Raji (cell line): ENCODE measurements around the gene TERT.

Experiments used
- POLR2A ChIP-seq: IDR thresholded peaks from 2 replicates; pipeline ENCODE4 v1.6.1; 2011; ENCODE audit warnings: low read depth, low read length, control low read depth; ENCODE audit not compliant: insufficient read depth

Gene TERT

DNA sequence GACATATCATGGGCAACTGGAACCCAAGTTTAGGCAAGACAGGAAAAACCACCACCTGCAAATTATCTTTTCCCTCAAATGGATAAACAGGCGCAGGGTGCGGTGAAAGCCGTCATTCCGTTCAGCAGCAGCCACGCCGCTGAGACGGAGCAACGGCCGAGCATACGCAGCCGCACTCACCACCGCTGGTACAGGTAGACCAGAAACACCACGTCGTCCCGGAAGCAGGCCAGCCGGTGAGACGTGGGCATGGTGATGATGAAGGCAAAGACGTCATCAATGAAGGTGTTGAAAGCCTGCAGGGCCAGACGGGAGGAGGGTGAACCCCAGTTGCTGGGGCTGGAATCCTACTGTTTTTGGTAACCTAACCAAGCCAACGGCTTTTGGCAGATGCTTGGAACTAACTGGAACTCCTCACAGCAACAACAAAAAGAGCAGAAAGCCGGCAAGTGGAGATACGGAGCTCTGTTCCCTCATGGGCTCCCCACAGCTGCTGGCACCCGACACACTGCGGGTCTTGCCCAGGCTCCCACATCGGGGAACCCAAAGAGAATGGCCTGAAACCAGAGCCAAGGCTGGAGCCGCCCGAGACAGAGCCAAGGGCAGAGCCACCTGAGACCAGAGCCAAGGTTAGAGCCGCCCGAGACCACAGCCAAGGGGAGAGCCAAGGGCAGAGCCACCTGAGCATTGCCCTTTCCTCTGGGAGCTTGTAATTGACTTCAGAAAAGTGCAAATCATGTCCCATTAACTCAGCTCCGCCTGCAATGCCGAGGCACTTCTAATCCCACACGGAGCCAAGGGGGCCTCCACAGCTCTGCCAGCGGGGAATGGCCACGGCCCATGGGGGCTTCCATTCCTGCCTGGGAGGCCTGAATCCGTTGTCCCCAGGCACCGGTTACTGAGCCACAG, 25.8 kb upstream of the TERT start:
- no peak for TF ChIP-seq POLR2A

DNA sequence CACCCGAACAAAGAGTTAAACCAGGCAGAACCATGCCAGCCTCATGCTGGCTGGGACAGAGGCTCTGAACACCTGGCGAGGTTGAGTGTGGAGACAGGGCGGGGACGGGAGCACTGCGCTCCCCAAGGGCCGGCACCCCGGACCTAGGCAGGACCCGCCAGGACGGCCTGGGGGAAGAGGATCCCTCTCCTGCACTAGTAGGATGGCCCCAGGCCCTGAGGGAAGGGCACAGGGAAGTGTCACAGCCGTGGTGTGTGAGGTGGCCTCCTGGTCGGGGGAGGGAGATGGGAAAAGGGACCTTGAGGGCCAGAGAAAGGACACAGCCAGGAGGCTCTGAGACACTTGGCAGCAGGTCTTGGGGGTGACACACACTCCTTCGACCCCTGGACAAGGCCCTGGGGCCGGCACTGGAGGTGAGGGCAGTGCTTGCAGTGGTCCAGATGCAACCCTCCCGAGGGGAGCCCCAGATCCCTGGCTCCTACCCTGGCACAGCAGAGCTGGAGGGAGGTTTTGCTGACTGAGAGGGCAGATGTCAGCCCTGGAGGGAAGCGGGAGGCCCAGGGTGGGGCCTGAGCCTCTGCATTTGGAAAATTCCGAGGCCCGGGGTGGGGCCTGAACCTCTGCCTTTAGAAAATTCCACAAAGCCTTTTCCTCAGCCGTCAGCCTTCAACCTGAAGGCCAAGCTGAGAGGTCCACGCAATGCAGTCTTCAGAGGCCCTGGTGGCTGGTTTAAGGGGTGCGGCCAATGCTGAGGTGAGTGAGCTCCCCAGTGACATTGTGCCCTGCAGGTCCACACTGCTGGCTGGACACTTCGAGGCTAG, 24.8 kb upstream of the TERT start:
- no peak for TF ChIP-seq POLR2A

DNA sequence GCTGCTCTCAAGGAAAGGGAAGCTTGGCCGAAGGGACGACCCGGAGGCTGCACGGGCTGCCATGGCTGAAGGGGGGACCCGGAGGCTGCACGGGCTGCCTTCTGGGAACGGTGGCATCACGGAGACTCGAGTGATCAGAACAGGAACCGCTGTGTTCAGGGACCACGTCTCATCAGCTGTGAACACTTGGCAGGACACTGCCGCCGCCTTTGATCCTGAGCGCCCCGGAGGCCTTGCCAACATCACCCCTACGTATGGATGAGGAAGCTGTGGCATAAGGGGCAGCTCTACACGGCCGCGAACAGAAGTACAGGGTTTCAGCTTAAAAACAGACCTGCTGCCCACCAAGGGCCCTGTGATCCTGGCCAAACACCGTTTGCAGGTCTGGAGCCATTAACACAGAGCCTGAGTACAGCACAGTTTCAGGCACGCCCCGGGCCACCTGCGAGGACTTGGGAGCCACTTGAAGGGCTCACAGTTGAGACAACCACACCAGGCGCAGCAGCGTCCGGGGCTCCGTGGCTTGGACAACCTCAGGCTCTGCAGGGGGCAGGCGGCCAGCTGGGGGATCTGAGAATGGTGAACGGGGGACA, 23.9 kb upstream of the TERT start:
- no peak for TF ChIP-seq POLR2A

DNA sequence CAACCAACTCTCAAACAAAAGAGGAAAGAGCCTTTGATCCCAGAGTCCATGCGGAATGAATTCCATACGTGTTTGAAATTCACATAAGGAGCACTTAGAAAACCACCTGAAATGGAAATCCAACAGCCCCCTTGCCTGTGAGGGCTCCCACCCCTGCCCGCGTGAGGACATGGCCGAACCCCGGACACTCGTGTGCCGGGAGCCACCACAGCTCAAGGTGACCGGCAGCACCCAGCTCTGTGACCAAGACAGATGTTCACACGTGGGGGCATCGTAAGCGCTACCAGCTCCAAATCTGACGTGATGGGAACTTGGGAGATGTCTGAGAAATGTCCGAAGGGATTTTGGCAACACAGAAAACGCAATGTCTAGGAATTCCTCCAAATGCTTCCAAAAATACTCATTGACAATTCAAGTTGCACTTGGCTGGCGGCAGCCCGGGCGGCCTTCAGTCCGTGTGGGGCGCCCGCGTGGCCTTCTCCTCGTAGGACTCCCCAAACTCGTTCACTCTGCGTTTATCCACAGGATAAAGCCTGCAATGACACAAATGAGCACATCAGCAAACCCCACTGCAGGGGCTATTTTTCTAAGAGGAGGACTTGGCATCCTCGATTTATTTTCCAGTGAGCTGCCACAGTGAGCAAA, 23.2 kb upstream of the TERT start:
- TF ChIP-seq POLR2A: no peak

DNA sequence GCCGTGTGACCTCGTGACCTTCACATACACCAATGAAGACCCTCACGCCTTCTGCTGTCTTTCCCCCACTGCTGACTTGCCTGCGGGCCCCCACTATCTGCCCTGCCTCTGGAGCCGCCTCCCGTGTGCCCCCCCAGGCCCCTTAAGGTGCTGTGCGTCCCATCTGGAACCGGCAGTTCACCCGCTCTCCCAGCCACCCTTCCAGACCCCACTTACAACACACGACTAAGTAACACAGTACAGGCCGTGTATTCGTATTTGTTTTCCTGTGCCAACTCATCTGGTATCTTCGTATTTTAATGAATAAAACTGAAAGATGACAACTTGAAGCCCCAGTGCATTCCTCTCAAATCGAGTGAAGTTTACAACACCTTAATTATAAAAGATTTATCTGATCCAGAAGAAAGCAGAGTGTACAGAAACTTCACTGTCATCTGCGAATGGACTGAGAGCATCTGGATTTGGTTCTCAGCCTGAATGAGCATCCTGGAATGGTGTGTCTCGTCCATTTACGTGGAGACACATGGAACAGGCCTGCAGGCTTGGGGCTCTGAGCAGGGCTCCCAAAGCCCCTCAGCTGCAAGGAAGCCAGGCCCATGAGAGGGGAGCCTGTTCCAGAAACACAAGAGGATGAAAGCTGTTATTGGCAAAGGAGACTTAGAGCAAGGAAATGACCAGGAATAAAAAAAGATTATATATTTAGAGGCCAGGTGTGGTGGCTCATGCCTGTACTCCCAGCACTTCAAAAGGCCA, 21.9 kb upstream of the TERT start:
- TF ChIP-seq POLR2A: no peak

DNA sequence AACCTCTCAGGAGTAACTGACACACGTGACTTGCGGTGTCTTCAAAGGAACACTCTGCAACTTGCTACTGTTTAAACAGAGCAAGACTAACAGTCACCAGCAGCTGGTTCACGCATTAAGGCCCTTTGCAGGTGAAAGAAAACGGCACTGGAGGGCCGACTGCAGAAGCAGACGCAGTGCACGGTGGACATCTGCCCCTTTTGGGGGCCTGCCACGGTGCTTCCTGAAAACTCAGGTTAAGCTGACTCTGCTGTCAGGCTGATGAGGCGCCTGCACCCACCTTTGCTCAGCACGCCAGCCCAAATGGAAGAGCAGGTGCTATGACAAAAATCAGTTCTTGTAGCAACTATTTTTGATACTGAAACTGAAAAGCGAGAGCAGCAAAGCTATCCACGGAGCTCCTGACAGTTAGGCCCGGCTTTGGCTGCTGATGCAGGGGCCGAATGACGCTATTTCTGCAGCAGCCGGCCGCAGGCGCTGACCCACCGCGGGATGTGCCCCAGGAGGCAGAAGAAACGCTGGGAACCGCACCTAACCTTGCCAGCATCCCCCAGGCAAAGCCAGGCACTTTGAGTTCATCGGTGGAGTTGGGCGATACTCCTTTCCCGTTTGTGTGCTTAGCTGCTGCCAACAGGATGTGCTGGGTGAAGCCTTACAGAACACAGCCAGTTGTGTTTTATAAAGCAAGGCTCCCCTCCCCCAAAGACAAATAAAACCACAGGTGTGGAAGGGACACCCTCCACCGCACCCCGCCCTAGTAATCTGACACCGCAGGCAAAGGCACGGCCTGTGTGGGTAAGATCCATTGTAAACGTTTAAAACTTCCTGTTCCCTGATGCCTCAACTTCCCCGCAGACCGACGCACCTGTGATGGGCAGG, 21.1 kb upstream of the TERT start:
- TF ChIP-seq POLR2A: peak; percentile 75

DNA sequence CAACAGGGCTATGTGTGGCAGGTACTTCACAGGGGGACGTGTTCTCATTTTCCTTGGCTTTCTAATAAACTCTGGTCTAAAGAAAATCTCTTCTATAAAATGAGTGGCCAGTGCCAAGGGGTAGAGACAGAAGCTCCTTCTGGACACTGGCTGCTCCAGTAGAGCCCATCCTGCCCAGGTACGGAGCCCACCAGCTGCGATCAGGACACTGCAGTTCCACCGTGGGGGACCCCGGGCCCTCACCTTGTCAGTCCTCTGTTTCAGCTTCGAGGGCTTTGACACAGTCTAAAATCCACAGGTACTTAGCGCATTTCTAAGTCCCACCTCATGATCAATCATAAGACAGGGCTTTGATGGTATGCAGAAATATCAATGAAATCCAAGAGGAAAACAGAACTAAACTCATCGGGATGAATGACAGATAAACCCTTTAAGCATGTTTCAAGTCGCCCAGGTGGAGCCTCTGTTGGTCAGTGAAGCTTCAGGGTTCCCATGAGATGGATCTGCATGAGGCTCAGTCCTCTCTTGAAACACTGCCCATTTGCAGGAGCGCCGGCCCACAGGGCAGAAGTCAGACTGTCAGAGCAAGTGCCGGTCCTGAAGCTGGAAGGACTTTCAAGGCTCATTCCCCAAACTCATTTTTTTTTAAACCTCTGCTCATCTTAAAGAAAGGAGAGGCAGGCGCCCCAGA, 20.3 kb upstream of the TERT start:
- TF ChIP-seq POLR2A: no peak; the same call in 1 of the 2 replicates

DNA sequence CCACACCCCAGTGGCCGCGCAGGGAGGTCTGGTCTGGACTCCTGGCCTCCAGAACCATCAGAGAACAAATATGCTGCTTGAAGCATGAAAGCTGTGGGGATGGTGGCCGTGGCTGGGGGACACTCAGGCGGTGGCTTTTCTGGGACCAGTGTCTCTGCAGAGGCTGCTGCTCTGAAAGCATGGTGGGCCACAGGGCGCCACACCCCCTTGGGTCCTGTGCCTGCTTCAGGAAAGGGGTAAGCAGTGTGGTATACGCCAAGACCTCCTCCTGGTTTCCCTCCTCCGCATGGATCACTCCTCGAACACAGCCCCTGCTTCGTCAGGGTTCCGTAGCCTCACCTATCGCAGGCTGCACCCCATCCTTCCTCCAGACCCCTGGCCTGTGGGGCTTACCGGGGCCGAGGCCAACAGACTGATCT, 19.7 kb upstream of the TERT start:
- no peak for TF ChIP-seq POLR2A

DNA sequence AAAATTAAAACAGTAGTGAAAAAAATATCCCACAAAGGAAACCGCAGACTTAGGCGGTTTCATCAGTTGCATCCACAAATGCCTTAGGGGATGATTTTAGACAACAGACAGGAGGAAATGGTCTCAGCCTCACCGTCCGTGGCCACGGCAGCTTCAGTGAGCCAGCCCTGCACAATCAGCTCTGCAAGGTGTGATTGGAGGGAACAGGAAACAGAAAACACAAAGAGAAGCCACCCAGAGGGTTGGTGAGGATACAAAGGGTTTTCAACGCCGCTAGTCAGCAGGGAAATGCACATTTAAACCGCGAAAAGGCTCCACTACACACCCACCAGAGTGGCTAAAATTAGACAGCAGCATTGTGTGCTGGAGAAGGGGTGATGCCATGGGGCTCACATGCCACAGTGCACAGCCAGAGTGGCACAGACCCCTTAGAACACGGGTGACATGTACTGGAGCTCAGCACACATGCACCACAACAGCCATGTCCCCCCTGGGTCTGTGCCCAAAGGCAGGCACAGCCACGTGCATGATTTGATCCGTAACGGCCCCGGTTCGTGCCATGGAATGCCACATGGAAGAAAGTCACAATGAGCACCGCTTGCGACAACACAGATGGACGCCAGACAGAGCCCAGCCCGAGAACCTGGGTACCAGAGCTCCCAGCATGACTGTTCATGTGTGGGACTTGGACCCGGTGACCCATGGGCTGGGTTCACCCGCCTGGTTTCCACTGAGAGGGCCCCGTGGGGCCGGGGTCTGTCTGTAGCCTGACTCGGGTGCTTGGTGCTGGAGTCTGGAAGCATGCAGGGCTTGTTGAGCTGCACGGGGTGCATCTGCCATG, 18.3 kb upstream of the TERT start:
- peak; percentile 38; the same call in 1 of the 2 replicates for TF ChIP-seq POLR2A

DNA sequence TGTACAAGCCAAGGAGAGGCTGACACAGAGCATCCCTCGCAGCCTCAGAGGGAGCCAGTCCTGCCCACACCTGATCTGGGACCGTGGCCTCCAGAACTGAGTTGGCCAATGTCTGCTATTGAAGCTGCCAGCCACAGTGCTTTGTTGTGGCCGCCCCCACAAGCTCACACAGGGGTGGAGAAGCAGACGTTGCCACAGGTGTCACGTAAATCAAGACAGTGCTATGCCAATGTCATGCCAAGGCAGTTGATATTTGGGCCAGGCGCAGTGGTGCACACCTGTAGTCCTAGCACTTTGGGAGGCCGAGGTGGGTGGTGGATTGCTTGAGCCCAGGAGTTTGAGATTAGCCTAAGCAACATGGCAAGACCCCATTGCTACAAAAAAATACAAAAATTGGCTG, 17.3 kb upstream of the TERT start:
- no peak for TF ChIP-seq POLR2A

DNA sequence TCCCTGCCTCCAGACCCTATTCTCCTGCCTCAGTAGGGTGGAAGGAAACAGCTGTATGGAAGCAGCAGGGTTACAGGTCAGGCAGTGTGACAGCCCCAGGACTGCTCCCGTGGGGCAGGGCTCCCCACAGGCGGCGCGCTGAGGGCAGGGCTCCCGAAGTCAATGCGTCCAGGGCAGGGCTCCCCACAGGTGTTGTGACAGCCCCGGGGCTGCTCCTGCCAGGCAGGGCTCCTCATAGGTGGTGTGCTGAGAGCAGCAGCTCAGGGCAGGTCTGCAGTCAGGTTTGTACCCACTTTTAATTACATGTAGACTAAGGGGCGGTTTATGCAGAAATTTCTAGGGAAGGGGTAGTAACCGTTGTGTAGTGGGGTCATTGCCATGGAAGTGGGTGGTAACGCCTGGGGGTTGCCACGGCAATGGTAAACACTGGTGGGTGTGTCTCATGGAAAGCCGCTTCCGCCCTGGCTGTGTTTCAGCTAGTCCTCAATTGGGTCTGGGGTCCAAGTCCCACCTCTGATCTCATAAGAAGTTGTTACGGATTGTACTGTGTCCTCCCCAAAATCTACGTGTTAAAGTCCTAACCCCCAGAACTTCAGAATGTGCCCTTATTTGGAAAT, 16.7 kb upstream of the TERT start:
- TF ChIP-seq POLR2A: no peak

DNA sequence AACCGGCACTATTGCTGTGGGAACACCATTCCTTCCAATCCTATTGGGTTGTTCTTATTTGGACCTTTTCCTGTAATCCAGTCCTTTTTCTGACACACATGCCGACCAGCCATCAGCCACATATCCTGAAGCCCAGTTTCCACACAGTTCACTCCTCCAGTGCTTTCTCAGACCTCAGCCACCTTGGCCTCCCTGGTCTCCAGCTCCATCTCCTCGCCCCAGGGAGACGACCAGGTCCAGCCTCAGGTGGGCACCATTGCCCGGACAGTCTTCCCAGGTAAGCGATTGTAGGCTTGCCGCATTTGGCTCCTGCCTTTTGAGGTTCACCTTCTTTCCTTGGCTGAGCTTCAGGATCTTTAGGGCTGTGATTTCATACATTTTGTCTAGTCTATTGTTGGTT, 15.2 kb upstream of the TERT start:
- TF ChIP-seq POLR2A: no peak
